Measurements from ENCODE around the gene GCG. TPM values are rescaled to one million over a fixed set of nuclear protein-coding genes. Genes with fewer than 3 reads are reported as not detected.

GCG gene
- total and polyA plus RNA-seq, 10 of the 15 experiments (the other 5 are each of a cell fraction or from before 2014, with no cell fraction given): not detected

- TF ChIP-seq ZNF687 (IDR thresholded peaks at IDR 0.05) (no peak), NR2F1 (conservative IDR thresholded peaks at IDR 0.05) (no peak)
These were observed 26.9 kb downstream of the GCG start (continued) for GRCh38 chr2:162125138-162125537.

- H3K9me3 ChIP-seq (replicated peaks; ENCODE audit: control insufficient read depth, insufficient read depth, low read length): no peaks in the 10 kb centered on the region
- DNase-seq (ENCODE audit: low read depth, low spot score) (peak; percentile 9), ATAC-seq (peak; percentile 57), FAIRE-seq (peak; percentile 95)
- H3K79me2 ChIP-seq (ENCODE audit: control insufficient read depth, insufficient read depth, low read length): no peaks in the 10 kb centered on the region
- H3K4me1 ChIP-seq (ENCODE audit: control insufficient read depth, insufficient read depth, low read length): peaks cover 7% of the 10 kb centered on the region; the same call in 1 of the 2 replicates
- ChIA-PET CTCF (interaction anchor here (0.7 to 4.3 kb wide), 27 partner anchors 14 to 541 kb away, joined by 3 to 79 read pairs (median 6); partner anchors contain the start of genes DPP4 and GCG), SMC1A (ENCODE audit: uncharacterized antibody, unreplicated experiment) (interaction anchor here (0.7 to 3.9 kb wide), 17 partner anchors 9 to 537 kb away, joined by 3 to 90 read pairs (median 6); no protein-coding TSS in a partner anchor), RAD21 (ENCODE audit: unreplicated experiment) (interaction anchor here (0.7 to 3.8 kb wide), 19 partner anchors 9 to 537 kb away, joined by 3 to 29 read pairs (median 4); no protein-coding TSS in a partner anchor), POLR2A (interaction anchor here (1.3 kb wide), 1 partner anchor 65 kb away, joined by 3 read pairs; no protein-coding TSS in a partner anchor)
- BruUV-seq (replicated peaks): no TSS peak
- no peaks in the 10 kb centered on the region for H3K27me3 ChIP-seq (replicated peaks in 1 of 2; ENCODE audit: control insufficient read depth in 2 of 2, insufficient read depth in 2 of 2, low read length in 1 of 2)
- H3K4me3 ChIP-seq: no peak overlapping the region
- intact Hi-C loops (cut with micrococcal nuclease; ENCODE audit: unreplicated experiment) (loop anchor here (1.0 kb wide), 1 partner anchor 116 kb away; no protein-coding TSS in a partner anchor), in situ Hi-C loops (cut with MboI) (loop anchor here (5.0 kb wide), 1 partner anchor 537 kb away; no protein-coding TSS in a partner anchor)
- no peaks in the 10 kb centered on the region for H3K36me3 ChIP-seq (ENCODE audit: control insufficient read depth in 2 of 2, insufficient read depth in 2 of 2, low read length in 1 of 2)
- H4K20me1 ChIP-seq (ENCODE audit: control insufficient read depth, insufficient read depth): no peaks in the 10 kb centered on the region
- WGBS (ENCODE audit: insufficient coverage, insufficient replicate concordance, low lambda C conversion rate, missing lambda C conversion rate): 17% methylated on average over 9 of the region's 9 CpGs
- no peak overlapping the region for H2AFZ ChIP-seq (ENCODE audit: control insufficient read depth, low read depth, low read length)
- H3K27ac ChIP-seq (ENCODE audit: control insufficient read depth, insufficient read depth): no peak overlapping the region
- no peak overlapping the region for H3K9ac ChIP-seq (ENCODE audit: control insufficient read depth, insufficient read depth, low read length)
- no peak overlapping the region for H3K4me2 ChIP-seq (ENCODE audit: control insufficient read depth, insufficient read depth)
- no peak for TF ChIP-seq CUX1 (IDR thresholded peaks at IDR 0.05; ENCODE audit: insufficient replicate concordance, low read depth, low read length)
- no peak for TF ChIP-seq SREBF2 (IDR thresholded peaks at IDR 0.05; ENCODE audit: low read length)
- no peak for TF ChIP-seq NFYA (IDR thresholded peaks at IDR 0.05; ENCODE audit: borderline replicate concordance, low read depth, low read length)
- no peak for TF ChIP-seq GABPA (IDR thresholded peaks at IDR 0.05; ENCODE audit: low read depth)
- TF ChIP-seq SMC3 (IDR thresholded peaks at IDR 0.05; ENCODE audit: borderline replicate concordance, low read length): peak; percentile 68; the same call in 1 of the 2 replicates
- no peak for TF ChIP-seq PBX3 (IDR thresholded peaks at IDR 0.05; ENCODE audit: insufficient replicate concordance, low read depth, low read length)
- TF ChIP-seq PAX8 (IDR thresholded peaks at IDR 0.05): no peak
These were observed 28.0 kb downstream of the GCG start for GRCh38 chr2:162123806-162124758.

All from GM12878 (cell line).